OCI-LY7 (cell line): ENCODE data around the gene RMI1.

ENCODE experiments used
- EZH2phosphoT487 ChIP-seq: fragments of 200-600 bp; sonication (generic); IDR thresholded peaks from 2 replicates; pipeline ENCODE4 v1.6.1; 2018; ENCODE audit warnings: low read depth, borderline replicate concordance, mild to moderate bottlenecking, mixed run types, antibody characterized with exemption, low read length, moderate library complexity, mixed read lengths
- TF ChIP-seq, protein P1 (sequence below): fragments of 200-600 bp; sonication (generic); conservative IDR thresholded peaks from 2 replicates; pipeline ENCODE4 v1.5.1; 2014; ENCODE audit warnings: mild to moderate bottlenecking, antibody characterized with exemption, low read length, moderate library complexity, mixed read lengths

DNA sequence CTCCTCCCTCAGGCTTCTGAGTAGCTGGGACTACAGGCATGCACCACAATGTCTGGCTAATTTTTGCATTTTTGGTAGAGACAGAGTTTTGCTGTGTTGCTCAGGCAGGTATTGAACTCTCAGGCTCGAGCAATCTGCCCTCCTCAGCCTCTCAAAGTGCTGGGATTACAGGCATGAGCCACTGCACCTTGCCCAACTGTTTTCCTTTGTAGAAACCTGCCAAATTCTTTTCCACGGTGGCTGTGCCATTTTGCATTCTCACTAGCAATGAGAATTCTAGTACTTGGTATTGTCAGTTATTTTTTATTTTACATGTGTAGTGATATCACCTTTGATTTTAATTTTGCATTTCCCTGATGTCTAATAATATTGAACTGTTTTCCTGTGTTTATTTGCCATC lies 7.8 kb downstream of the RMI1 start:
- TF ChIP-seq, protein P1, sequence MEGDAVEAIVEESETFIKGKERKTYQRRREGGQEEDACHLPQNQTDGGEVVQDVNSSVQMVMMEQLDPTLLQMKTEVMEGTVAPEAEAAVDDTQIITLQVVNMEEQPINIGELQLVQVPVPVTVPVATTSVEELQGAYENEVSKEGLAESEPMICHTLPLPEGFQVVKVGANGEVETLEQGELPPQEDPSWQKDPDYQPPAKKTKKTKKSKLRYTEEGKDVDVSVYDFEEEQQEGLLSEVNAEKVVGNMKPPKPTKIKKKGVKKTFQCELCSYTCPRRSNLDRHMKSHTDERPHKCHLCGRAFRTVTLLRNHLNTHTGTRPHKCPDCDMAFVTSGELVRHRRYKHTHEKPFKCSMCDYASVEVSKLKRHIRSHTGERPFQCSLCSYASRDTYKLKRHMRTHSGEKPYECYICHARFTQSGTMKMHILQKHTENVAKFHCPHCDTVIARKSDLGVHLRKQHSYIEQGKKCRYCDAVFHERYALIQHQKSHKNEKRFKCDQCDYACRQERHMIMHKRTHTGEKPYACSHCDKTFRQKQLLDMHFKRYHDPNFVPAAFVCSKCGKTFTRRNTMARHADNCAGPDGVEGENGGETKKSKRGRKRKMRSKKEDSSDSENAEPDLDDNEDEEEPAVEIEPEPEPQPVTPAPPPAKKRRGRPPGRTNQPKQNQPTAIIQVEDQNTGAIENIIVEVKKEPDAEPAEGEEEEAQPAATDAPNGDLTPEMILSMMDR: no peak
- TF ChIP-seq EZH2phosphoT487: no peak
